ENCODE data around the gene PGK1.
A peak's percentile ranks its signal among the peaks of the same experiment; 100 is the strongest.
"Not testable (repeated sequence)": the region's sequence is repeated elsewhere in the genome, so short reads cannot be mapped to it uniquely, and the experiment has no call there.

PGK1 gene
- total RNA-seq, result 348 to 498 reads per million in 2 donors

GRCh38 chrX:78103623-78104446 lies at the start of gene PGK1:
Gene PGK1, plus strand, starts transcription at chrX:78104248. Its CDS starts 93 bp downstream, at chrX:78104341.
- peak; percentile 85 for DNase-seq

GRCh38 chrX:78063687-78064086 lies 40.4 kb upstream of the PGK1 start:
- no peak for DNase-seq

GRCh38 chrX:78064152-78064551 lies 39.9 kb upstream of the PGK1 start:
- DNase-seq, result no peak

DNA sequence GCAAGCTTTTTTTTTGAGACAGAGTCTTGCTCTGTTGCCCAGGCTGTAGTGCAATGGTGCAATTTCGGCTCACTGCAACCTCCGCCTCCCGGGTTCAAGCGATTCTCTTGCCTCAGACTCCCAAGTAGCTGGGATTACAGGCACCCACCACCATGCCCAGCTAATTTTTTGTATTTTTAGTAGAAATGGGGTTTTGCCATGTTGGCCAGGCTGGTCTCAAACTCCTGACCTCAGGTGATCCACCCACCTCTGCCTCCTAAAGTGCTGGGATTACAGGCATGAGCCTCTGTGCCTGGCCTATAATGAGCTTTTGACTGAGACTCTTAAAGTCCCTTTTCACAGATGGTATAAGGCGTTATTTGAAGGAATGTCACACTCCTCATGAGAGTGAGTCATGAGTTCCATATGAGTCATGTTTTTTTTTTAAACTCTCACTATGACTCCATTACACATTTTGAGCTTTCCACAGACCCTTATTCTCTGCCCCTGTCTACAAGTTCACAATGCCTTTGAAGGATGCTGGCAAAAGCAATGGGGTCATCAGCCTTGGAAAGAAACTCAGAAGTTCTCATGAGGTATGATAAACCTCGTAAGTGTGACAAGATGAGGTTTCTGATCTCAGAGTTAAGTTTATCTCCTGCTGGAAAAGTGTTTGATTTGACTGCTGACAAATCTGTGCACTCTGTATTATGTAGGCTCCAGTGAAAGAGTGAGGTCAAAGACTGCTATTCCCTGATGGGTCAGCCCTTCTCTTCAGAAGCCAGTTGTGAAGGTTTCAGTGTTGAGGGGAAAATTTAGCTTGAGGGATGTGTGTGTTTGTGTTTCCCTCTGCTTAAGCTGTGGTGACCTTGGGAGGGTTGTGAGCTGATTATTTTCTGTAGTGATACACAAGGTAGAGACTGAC lies 39.1 kb upstream of the PGK1 start:
- DNase-seq, result not testable (repeated sequence)

DNA sequence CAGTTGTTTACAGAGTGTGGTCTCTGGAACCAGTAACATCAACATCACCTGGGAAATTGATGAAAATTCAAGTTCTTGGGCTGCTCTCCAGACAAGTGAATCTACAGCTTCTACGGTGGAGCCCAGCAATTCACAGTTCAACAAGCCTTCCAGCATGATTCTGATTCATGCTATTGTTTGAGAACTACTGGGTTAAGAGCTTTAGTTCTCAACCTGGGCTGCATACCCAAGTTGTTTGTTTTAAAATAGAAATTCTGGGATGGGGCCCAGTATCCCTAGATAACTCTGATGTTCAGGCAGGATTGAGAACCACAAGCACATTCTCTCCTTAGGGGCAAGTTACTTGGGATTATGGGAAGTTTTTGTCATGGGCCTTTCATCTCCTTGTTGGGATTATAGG lies 37.9 kb upstream of the PGK1 start:
- DNase-seq, result no peak

GRCh38 chrX:78071331-78071730 lies 32.7 kb upstream of the PGK1 start:
- DNase-seq, result no peak

GRCh38 chrX:78073147-78074077 lies 30.6 kb upstream of the PGK1 start:
- peak; percentile 1 for DNase-seq

GRCh38 chrX:78074088-78074487 lies 30.0 kb upstream of the PGK1 start:
- no peak for DNase-seq

DNA sequence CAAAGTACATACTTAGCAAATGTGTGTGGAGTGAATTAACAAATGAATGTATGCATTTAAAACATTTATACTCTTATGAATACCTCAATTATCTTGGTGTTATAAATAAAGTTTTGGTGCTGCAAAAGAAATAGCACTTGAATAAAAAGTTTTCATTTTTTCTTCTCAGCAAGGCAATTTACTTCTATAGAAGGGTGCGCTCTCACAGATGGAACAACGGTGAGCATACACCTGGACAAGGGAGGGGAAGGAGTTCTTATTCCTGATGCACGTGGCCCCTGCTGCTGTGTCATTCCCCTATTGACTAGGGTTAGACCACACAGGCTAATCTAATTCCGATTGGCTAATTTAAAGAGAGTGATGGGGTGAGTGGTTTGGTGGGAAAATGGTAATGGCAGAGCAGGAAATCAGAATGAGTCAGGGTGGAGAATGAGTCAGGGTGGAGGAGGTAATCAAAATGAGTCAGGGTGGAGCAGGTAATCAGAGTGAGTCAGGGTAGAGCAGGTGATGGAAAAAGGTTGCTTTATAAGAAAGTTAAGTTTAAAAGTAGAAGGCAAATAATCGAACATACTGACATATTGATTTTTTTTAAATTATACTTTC lies 28.2 kb upstream of the PGK1 start:
- no peak for DNase-seq

DNA sequence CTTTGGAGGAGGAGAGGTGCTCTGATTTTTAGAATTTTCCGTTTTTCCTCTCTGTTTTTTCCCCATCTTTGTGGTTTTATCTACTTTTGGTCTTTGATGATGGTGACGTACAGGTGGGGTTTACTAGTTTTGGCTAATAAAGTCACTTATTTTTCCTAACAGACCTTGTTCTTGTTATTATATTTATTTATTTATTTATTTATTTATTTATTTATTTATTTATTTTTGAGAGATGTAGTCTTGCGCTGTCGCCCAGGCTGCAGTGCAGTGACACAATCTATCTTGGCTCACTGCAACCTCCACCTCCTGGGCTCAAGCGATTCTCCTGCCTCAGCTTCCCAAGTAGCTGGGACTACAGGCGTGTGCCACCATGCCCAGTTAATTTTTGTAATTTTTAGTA lies 22.6 kb upstream of the PGK1 start:
- DNase-seq, result not testable (repeated sequence)

GRCh38 chrX:78092296-78092695 lies 11.8 kb upstream of the PGK1 start:
- DNase-seq, result no peak

DNA sequence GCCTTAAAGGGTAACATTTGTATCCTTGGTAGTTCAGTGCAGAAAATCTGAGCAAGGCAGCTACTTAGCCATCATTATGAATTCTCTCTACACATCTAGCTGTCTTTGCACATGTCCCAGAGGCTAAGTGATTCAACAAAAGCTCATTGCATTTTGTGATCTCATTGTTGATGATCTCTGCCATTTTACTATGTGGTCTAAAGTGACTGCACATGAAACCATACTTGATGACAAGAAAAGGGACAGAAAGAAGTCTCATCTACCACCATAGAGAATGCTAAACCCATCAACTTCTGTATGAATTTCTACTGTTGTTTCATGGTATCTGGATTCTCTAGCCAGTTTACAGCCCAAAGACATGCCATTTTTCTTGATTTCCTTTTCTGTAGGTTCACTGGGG lies 5.9 kb upstream of the PGK1 start:
- DNase-seq, result no peak

- DNase-seq, result no peak
These were observed 2.0 kb upstream of the PGK1 start for GRCh38 chrX:78102091-78102490.

DNA sequence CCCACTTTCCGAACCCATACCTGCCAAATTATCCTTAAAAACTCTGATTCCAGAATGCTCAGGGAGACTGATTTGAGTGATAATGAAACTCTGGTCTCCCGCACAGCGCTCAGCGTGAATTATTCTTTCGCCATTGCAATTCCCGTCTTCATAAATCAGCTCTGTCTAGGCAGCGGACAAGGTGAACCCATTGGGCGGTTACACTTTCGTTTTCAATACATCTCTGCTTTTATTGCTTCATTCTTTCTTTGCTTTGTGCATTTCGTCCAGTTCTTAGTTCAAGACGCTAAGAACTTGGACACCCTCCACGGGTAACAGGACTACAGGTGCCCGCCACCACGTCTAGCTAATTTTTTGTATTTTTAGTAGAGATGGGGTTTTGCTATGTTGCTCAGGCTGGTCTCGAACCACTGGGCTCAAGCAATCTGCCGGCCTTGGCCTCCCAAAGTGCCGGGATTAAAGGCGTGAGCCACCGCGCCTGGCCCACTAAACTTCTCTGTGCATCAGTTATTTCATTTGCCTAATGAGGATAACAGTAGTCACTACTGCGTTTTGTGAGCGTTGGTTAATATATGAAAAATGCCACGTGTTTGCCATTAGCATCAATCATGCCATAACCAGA lies 936 bp upstream of the PGK1 start:
- no peak for DNase-seq

DNA sequence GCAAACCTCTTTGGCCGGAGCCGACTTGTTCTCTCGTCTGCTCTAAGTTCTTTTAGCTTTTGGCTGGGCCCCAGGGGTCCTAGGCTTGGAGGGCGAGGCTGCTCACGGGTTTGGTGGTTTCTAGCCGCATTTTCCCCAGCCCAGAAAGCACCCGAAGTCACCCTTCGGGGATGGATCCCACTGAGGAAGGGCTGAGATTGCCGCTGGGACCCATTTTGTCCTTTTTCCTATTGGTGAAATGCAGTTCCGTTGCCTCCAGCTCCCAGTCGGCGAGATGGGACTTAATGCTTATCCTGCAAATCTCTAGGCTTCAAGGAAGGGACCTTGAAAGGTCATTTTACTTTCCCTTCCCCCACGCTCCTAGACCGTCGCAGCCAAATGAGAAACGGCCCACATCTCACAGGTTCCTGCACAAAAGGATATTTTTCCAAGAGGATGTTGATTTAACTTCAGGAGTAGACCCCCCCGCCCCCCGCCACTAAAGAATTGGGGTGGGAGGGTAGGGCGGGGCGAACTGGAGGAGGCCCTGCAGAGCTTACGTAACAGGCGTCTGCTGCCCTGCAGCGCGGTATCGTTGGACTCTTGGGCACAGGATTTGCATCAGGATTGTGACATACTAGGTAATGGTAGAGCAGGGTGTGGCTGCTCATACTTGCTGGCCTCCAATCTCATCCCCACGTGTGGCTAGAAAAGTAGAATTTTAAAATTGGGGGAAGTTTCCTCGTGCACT lies 564 bp downstream of the PGK1 start:
- peak; percentile 14 for DNase-seq

GRCh38 chrX:78105944-78106650 lies 2.0 kb downstream of the PGK1 start:
- DNase-seq, result no peak

DNA sequence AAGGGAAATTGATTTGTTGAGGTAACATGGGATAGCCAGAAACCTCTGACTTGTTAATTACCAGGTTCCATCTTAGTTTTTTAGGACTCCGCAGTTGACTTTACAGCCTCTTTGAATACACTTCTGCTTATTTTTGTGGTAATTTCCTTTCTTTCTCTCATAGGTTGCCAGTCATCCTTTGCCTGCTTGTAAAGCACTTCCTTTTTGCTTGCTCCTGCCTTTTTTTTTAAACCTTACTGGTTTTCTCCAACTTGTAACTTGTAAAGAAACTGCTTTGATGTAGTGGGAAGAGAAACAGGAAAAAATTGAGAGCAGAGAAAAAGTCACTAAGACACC lies 2.6 kb downstream of the PGK1 start:
- DNase-seq, result no peak

- DNase-seq, result no peak
These were observed 5.4 kb downstream of the PGK1 start for GRCh38 chrX:78109458-78109857.

- DNase-seq, result no peak
These were observed 7.3 kb downstream of the PGK1 start for GRCh38 chrX:78111140-78111931.

DNA sequence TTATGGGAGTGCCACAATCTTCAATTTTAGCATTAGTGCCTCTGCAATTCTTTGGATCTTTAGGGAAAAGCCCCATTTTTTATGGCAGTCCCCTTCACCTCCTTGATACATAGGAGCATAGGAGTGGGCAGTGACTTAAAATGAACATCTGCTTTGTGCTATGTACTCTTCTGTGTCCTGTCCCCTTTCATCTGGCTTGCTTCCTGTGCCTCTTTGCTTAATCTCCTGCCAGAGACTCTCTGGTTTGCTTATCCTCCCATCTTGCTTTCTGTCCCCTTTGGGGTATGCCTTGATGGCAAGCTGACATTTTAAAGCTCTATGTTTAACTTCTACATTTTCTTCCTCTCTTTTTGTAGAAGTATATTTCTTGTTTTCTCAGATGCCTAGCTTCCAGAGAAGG lies 12.3 kb downstream of the PGK1 start:
- no peak for DNase-seq
